ENCODE data around the gene MSMO1.

Gene MSMO1

GRCh38 chr4:165361810-165362209 is 34.3 kb downstream of the MSMO1 start:
- DNase-seq: no peak

- DNase-seq: no peak
Measured at GRCh38 chr4:165364452-165365080, 37.1 kb downstream of the MSMO1 start.

DNA sequence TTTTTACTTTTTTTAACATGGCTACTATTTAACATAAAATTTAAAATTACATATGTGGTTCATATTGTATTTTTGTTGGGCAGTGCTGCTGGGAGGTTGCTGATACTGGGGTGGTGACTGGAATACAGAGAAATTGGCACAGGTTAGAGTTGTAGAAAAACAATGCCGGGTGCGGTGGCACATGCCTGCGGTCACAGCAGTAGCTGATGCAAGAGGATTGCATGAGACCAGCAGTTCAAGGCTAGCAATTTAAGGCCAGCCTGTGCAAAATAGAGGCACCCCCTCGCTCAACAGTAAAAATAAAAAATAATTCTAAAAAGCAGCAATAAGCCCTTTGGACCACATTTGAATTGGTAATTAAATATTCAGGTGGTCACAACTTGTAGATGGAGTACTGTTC is 39.6 kb downstream of the MSMO1 start:
- no peak for DNase-seq

DNA sequence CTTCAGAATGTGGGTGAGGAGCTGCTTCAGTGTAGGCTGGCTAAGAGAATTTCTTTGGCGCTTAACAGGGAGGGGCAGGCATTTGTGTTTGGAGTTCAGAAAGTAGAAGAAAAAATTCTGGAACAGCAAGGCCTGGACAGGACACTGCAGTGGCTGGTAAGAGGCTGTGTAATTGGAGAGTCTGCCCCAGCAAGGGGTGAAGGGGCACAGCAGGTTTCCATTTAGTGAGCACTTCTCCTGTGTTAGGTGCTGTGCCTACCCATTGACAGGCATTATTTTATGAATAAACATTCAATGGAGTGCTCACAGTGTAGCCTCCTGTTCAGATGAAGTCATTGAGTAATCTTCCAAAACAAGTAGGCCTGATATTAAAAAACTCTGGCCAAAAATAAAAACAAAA is 40.6 kb downstream of the MSMO1 start:
- no peak for DNase-seq

GRCh38 chr4:165368567-165368966 is 41.1 kb downstream of the MSMO1 start:
- DNase-seq: no peak

DNA sequence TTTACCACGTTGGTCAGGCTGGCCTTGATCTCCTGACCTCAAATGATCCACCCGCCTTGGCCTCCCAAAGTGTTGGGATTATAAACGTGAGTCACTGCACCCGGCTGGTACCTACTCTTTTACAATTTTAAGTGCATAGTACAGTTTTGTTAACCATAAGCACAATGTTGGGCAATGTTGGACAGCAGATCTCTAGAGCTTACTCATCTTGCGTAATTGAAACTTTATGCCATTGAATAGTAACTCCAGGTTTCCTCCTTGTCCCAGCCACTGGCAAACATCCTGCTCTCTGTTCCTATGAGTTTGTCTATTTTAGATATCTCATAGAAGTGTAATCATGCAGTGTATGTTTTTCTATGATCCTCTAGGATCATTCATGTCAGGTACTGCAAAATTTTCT is 42.1 kb downstream of the MSMO1 start:
- DNase-seq: no peak

GRCh38 chr4:165370530-165370929 is 43.1 kb downstream of the MSMO1 start:
- DNase-seq: no peak

GRCh38 chr4:165375465-165375864 is 48.0 kb downstream of the MSMO1 start:
- DNase-seq: no peak

DNA sequence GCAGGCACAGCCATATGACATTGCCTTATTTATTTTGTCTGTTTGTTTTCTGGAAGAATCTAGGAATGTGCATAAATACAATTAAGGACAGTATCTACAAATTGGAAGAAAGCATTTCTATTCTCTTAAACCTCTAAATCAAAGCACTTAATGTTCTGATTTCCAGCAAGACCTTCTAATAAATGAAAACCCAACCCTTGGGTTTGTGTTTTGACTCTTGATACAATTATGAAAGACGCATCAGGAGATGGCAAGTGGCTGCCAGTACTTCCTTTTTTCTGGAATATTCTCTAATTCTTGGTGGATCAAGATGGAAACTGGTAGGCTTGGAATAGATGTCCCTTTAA is 50.9 kb downstream of the MSMO1 start:
- DNase-seq: no peak

DNA sequence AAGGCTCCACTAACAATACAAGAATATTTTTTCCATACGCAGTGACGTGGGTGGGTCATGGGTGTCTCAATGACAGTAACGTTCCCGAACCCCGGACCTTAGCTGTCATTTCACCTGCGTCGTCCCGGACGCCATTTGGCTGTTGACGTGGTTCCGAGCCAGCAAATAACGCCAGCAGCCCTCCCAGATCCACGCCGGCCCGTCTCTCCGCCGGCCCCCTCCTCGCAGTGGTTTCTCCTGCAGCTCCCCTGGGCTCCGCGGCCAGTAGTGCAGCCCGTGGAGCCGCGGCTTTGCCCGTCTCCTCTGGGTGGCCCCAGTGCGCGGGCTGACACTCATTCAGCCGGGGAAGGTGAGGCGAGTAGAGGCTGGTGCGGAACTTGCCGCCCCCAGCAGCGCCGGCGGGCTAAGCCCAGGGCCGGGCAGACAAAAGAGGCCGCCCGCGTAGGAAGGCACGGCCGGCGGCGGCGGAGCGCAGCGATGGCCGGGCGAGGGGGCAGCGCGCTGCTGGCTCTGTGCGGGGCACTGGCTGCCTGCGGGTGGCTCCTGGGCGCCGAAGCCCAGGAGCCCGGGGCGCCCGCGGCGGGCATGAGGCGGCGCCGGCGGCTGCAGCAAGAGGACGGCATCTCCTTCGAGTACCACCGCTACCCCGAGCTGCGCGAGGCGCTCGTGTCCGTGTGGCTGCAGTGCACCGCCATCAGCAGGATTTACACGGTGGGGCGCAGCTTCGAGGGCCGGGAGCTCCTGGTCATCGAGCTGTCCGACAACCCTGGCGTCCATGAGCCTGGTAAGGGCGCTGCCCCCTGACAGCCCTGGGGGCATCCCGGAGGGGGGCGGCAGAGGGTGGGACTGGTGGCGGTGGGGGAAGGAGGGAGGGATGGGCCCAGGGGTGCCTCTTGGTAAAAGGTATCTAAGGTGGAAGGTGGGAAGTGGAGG is 51.5 kb downstream of the MSMO1 start, which contains the start of gene CPE:
Gene CPE, plus strand, starts transcription at position 264 of the 933 bp plus-strand sequence. Its CDS starts 214 bp downstream, at position 478.
- DNase-seq: peak; percentile 88

- DNase-seq: peak; percentile 64
Measured at GRCh38 chr4:165379678-165380064, 52.2 kb downstream of the MSMO1 start.

- no peak for DNase-seq
Measured at GRCh38 chr4:165380805-165381204, 53.3 kb downstream of the MSMO1 start.

GRCh38 chr4:165381821-165382373 is 54.4 kb downstream of the MSMO1 start:
- DNase-seq: no peak

GRCh38 chr4:165382640-165383039 is 55.2 kb downstream of the MSMO1 start:
- DNase-seq: no peak

- DNase-seq: no peak
Measured at GRCh38 chr4:165383591-165384073, 56.2 kb downstream of the MSMO1 start.

- no peak for DNase-seq
Measured at GRCh38 chr4:165384186-165384585, 56.7 kb downstream of the MSMO1 start.

DNA sequence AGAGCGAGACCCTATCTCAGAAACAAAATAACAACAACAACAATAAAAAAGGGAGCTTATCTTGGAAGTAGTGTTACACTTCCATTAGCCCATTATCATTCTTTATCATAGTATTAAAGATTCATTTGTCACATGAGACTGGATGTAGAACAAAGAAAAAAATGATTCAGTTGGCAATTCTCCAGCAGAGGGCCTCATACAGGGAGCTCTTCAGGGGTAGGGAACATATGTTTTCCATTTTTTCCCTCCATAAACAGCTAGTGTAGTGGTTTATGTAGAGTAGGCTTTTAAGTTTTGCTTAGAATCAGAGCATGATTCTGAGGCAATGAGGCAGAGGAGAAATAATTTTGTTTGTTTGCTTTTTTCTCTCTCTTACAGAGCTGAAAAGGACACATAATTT is 57.1 kb downstream of the MSMO1 start:
- no peak for DNase-seq

DNA sequence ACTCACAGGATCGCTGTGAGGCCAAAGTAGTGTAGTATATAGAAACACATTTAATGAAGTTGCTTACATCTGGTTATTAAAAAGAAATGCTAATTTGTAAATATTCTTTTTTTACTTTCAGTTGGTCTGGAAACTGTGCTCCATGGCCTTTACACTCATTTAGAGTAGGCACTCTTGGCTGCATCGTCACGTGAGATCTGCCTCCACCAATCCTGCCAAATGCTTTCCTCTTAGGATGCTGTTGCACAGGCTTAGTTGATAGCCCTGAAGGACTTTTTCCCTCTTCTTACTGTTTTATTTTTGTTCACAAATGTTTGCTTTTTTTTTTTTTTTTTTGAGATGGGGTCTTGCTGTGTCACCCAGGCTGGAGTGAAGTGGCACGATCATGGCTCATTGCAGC is 57.7 kb downstream of the MSMO1 start:
- no peak for DNase-seq

GRCh38 chr4:165386328-165386727 is 58.9 kb downstream of the MSMO1 start:
- no peak for DNase-seq

DNA sequence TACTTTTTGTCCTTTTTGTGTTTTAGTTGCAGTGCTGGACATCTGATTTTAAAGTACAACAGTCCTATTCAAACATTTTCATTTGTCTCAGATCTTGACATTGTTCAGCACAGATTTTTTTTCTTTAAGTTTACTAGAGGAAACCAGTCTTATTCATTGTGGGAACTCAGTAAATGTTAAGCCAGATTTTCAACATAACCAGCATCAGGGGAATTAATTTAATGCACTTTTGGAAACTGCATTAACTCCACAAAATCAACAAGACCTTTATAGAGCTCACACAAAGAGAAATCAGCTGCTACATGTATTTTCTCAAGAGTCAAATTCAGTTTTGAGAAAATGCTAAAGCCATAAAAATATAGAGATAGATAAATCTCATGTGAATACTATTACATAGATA is 61.3 kb downstream of the MSMO1 start:
- DNase-seq: no peak

Data from femur (tissue), 1 donor.